ENCODE data around the gene ACSF2.
"Not testable (repeated sequence)": the region's sequence is repeated elsewhere in the genome, so short reads cannot be mapped to it uniquely, and the experiment has no call there.

Gene ACSF2

DNA sequence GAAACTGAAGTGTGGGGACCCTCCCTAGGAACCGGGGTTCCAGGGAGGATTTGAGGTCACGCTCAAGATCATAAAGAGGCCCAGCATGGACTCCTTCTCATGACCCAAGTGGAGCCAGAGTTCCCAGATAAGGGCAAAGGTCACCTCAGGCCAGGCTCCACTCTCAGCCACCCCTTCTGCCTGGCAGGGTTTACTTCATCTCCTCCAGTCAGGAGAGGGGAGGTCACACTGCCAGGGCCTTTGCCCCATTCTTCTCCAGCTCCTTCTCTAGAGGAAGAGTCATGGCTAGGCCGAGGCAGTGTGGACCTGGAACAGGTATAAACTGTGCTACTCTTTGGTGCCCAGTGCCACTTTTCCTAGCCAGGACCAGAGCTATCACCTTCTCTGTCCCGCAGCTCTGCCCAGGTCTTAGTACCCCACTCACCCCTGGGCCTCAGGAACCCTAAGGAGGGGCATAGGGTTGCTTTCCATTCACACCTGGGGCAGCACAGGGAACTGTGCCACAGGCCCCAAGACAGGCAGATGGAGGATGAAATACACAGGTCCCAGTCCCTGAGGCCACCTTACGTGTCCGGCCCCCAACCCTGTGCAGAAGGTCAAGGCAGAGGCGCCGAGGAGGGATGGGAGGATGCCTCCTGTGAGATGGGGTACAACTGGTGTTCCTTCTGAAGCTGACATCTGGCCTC is 879 bp upstream of the ACSF2 start:
- H3K36me3 ChIP-seq (ENCODE audit: control insufficient read depth, insufficient read depth, low read length): no peaks in the 10 kb centered on the region
- TF ChIP-seq, protein P1, sequence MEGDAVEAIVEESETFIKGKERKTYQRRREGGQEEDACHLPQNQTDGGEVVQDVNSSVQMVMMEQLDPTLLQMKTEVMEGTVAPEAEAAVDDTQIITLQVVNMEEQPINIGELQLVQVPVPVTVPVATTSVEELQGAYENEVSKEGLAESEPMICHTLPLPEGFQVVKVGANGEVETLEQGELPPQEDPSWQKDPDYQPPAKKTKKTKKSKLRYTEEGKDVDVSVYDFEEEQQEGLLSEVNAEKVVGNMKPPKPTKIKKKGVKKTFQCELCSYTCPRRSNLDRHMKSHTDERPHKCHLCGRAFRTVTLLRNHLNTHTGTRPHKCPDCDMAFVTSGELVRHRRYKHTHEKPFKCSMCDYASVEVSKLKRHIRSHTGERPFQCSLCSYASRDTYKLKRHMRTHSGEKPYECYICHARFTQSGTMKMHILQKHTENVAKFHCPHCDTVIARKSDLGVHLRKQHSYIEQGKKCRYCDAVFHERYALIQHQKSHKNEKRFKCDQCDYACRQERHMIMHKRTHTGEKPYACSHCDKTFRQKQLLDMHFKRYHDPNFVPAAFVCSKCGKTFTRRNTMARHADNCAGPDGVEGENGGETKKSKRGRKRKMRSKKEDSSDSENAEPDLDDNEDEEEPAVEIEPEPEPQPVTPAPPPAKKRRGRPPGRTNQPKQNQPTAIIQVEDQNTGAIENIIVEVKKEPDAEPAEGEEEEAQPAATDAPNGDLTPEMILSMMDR (IDR thresholded peaks at IDR 0.05): no peak
- peak overlapping the region; percentile 98 for H3K4me2 ChIP-seq (ENCODE audit: low read length)
- H3K4me3 ChIP-seq (ENCODE audit: low read depth, low read length): peak overlapping the region; percentile 72
- peak overlapping the region; percentile 62 for H3K27ac ChIP-seq
- peaks cover 17% of the 10 kb centered on the region for H3K79me2 ChIP-seq
- H3K9me3 ChIP-seq (ENCODE audit: control insufficient read depth, low read length): no peaks in the 10 kb centered on the region
- no peaks in the 10 kb centered on the region for H3K27me3 ChIP-seq (ENCODE audit: control insufficient read depth, insufficient read depth, low read length)
- H3K4me1 ChIP-seq: peaks cover 18% of the 10 kb centered on the region
- H2AFZ ChIP-seq: peak overlapping the region; percentile 99
- H3K9ac ChIP-seq: no peak overlapping the region

DNA sequence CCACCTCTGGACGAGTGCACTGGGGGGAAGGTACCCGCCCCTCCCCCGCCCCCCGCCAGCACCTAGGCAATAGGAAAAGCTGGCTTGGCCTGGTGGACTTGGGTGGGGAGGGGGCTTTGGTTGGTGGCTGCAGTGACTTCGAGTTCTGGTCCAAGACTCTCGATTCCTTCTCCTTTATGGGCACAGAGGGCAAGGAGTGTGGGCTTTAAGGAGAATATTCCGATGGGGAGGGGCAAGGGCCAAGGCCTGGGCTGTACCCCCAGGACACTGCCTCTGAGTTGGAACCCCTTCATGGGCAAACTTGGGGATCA is 409 bp downstream of the ACSF2 start:
- Histone ChIP-seq H3K9me3 (ENCODE audit: control insufficient read depth, low read length) (no peaks in the 10 kb centered on the region), H3K4me3 (ENCODE audit: low read depth, low read length) (peak overlapping the region; percentile 72), H2AFZ (peak overlapping the region; percentile 99), H3K36me3 (ENCODE audit: control insufficient read depth, insufficient read depth, low read length) (no peaks in the 10 kb centered on the region), H3K4me1 (peaks cover 18% of the 10 kb centered on the region), H3K79me2 (peaks cover 18% of the 10 kb centered on the region), H3K4me2 (ENCODE audit: low read length) (peak overlapping the region; percentile 98), H3K27ac (peak overlapping the region; percentile 76), H3K9ac (no peak overlapping the region), H3K27me3 (ENCODE audit: control insufficient read depth, insufficient read depth, low read length) (no peaks in the 10 kb centered on the region)
- TF ChIP-seq, protein P1 (IDR thresholded peaks at IDR 0.05): no peak

DNA sequence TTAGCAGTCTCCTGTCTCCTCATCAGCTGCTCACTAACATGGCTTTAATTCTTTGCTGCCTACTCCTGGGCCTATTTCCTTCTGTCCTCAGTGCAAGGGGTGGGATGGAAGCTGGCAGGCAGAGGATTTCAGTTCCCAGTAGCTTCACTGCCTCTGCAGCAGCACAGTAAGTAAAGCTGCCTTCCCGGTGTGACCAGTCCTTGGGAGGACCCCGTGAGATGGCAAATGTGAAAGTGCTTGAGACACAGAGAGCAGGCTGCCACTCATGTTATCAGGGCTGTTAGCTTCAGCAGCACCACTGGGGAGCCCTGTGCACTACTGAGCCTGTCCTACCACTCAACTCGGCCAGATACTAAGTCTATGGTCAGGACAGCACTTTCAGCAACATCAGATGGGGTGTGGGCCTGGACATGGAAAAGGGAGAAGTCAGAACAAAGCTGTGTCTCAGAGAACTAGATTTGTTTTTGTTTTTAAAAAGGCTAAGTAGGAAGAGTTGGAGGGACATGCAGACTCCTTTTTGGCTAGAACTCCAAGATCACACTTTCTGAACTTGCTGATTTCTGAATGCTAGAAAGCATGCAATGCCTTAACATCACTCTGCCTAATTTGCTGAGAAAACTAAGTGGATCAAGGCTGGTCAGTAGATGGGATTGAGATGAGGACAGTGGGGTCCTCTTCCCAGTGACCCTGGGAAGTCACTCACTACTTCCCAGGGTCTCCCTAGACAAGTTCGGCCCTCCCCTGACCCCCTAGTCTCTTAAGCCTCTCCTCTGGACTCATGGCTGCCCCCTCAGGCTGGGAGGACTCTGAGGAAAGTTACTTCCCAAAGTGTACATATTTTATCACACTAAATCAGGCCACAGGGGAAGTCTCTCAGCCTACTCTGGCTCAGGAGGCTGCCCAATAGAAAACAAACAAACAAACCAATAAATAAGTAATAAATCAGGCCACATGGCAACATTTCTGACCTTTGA is 1.1 kb downstream of the ACSF2 start:
- H3K4me1 ChIP-seq: peaks cover 18% of the 10 kb centered on the region
- peak overlapping the region; percentile 99 for H2AFZ ChIP-seq
- H3K4me3 ChIP-seq (ENCODE audit: low read depth, low read length): peak overlapping the region; percentile 72
- H3K27me3 ChIP-seq (ENCODE audit: control insufficient read depth, insufficient read depth, low read length): no peaks in the 10 kb centered on the region
- peaks cover 18% of the 10 kb centered on the region for H3K79me2 ChIP-seq
- peak overlapping the region; percentile 98 for H3K4me2 ChIP-seq (ENCODE audit: low read length)
- peak overlapping the region; percentile 76 for H3K27ac ChIP-seq
- H3K9me3 ChIP-seq (ENCODE audit: control insufficient read depth, low read length): no peaks in the 10 kb centered on the region
- H3K9ac ChIP-seq: no peak overlapping the region
- H3K36me3 ChIP-seq (ENCODE audit: control insufficient read depth, insufficient read depth, low read length): no peaks in the 10 kb centered on the region
- TF ChIP-seq, protein P1 (IDR thresholded peaks at IDR 0.05): peak; percentile 11

DNA sequence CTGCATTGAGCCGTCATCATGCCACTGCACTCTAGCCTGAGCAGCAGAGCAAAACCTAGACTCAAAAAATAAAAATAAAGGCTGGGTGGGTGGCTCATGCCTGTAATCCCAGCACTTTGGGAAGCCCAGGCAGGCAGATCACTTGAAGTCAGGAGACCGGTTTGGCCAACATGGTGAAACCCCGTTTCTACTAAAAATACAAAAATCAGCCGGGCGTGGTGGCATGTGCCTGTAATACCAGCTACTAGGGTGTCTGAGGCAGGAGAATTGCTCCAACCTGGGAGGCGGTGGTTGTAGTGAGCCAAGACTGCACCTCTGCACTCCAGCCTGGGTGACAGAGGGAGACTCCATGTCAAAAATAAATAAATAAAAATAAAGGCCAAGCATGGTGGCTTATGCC is 2.1 kb downstream of the ACSF2 start:
- Histone ChIP-seq H3K4me1 (peaks cover 22% of the 10 kb centered on the region), H3K79me2 (peaks cover 18% of the 10 kb centered on the region)
- H3K9ac ChIP-seq; H3K27ac ChIP-seq; H2AFZ ChIP-seq; H3K4me2 ChIP-seq (ENCODE audit: low read length); H3K9me3 ChIP-seq (ENCODE audit: control insufficient read depth, low read length); H3K4me3 ChIP-seq (ENCODE audit: low read depth, low read length); H3K36me3 ChIP-seq (ENCODE audit: control insufficient read depth, insufficient read depth, low read length); H3K27me3 ChIP-seq (ENCODE audit: control insufficient read depth, insufficient read depth, low read length): not testable (repeated sequence)

DNA sequence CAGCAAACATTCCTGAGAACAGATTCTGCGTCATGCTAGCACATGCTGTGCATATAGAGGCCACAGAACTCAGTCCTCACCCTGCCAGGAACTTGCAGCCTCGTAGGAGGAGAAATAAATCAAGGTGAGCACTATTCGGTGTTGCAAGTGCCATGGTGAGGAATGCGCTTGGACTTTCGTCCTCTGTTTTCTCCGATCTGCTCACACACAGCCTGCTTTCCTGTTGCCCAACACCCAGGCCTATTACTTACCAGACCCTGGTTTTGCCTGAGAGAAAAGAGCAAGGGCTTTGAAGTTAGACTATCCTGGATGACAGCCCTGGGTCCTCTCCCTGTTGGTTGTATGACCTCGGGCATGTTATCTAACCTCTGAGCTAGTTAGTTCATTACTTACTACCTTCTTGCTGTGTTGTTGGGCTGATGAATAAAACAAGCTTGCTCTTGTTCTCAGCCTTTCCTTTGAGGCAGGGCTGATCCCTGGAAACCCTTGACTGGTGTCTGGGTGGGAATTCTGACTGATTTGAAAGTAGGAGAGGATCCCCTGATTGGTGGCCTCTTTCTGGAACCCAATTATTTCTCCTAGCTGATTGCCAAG is 2.9 kb downstream of the ACSF2 start:
- H2AFZ ChIP-seq: no peak overlapping the region
- H3K27ac ChIP-seq: no peak overlapping the region
- H3K36me3 ChIP-seq (ENCODE audit: control insufficient read depth, insufficient read depth, low read length): no peaks in the 10 kb centered on the region
- H3K27me3 ChIP-seq (ENCODE audit: control insufficient read depth, insufficient read depth, low read length): no peaks in the 10 kb centered on the region
- H3K9me3 ChIP-seq (ENCODE audit: control insufficient read depth, low read length): no peaks in the 10 kb centered on the region
- no peak overlapping the region for H3K4me3 ChIP-seq (ENCODE audit: low read depth, low read length)
- peaks cover 22% of the 10 kb centered on the region for H3K4me1 ChIP-seq
- H3K4me2 ChIP-seq (ENCODE audit: low read length): no peak overlapping the region
- H3K9ac ChIP-seq: no peak overlapping the region
- TF ChIP-seq, protein P1 (IDR thresholded peaks at IDR 0.05): no peak
- peaks cover 20% of the 10 kb centered on the region for H3K79me2 ChIP-seq

Measured in parathyroid adenoma (tissue), 2 donors.